Activated naive CD4-positive, alpha-beta T cell treated with Interleukin-2 at 50 U/mL for 16 hours (primary cell): ENCODE measurements around the gene ASB2.

Source experiments
- DNase-seq: peaks from one replicate; pipeline ENCODE4 v3.0.0-alpha.2; 2020

ASB2 gene, protein sequence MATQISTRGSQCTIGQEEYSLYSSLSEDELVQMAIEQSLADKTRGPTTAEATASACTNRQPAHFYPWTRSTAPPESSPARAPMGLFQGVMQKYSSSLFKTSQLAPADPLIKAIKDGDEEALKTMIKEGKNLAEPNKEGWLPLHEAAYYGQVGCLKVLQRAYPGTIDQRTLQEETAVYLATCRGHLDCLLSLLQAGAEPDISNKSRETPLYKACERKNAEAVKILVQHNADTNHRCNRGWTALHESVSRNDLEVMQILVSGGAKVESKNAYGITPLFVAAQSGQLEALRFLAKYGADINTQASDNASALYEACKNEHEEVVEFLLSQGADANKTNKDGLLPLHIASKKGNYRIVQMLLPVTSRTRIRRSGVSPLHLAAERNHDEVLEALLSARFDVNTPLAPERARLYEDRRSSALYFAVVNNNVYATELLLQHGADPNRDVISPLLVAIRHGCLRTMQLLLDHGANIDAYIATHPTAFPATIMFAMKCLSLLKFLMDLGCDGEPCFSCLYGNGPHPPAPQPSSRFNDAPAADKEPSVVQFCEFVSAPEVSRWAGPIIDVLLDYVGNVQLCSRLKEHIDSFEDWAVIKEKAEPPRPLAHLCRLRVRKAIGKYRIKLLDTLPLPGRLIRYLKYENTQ

GRCh38 chr14:93976477-93977057, at the start of gene ASB2:
Gene ASB2 (minus strand): TSS chr14:93976570. CDS start chr14:93964539, 12,031 bp downstream.
- DNase-seq: peak; percentile 36

DNA sequence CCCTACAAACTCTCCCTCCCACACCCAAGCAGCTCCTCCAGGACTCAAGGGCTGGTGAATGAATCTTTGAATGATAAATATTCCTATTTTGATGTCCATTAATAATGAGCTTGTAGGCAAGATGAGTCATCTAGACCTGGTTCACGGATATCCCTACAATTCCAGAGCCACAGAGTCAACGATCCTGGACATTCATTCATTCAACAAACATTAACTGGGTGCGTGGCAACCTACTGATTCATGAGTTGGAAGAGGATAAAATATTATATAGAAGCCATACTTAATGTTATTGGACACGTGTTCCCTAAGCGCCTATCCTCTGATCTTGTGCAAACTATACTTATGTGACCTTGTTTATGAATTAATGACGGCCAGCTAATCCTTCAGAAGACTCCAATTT, 49.4 kb upstream of the ASB2 start:
- DNase-seq: no peak

DNA sequence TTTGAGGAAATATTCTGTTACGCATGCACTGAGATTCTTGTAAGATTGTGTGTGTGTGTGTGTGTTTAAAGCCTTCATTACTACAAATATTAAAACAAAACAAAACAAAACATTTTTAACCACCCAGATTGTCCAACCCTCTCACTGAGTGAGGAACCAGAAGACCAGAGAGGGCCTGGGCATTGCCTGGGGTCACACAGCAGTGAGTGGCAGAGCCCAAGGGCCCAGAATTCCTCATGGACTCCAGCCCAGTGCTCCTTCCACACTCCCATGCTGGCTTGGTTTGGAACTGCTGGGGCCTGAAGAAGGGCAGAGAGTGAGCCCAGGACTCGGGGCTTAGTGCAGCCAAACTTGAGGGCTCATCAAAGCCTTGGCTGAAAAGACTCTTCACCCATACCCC, 48.2 kb upstream of the ASB2 start:
- DNase-seq: no peak

DNA sequence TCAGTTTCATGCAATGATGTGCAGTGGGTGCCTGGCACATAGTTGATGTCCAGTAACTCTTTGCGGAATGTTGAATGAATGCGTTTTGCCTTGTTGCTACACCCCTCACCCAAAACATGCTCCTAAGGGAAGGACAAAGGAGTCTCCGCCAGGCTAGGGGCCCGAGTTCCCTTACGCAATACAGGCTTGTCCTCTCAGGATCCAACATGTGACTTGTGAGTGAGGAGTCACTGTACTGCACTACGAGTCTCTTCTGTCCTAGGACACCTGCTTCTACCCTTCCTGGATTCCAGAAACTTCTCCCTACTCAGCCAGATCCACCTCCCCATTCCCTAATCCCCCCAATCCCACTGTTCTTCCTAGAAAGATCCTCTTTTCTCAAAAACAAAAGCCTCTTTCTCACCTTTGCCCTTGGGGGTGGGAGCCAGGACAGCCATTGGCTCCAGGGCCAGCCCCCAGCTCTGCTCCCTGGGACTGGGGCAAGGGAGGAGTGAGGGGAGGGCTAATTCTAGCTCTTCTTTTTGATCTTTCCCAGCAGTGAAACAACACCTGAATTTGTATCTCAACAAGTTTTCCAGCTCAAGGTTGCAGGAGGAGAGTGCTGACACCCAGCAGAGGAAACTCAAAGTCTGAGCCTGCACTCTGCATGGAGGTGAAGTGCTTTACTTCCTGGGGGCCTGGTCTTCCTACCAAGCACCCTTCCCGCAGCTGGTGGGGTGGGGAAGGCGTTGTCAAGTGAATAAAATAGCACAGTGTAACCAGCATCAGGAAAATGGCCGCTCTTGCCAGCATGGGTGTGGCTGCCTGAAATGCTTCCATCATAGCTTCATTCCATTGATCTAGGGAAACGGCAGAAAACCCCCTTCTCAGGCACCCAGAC, 46.4 kb upstream of the ASB2 start:
- no peak for DNase-seq

DNA sequence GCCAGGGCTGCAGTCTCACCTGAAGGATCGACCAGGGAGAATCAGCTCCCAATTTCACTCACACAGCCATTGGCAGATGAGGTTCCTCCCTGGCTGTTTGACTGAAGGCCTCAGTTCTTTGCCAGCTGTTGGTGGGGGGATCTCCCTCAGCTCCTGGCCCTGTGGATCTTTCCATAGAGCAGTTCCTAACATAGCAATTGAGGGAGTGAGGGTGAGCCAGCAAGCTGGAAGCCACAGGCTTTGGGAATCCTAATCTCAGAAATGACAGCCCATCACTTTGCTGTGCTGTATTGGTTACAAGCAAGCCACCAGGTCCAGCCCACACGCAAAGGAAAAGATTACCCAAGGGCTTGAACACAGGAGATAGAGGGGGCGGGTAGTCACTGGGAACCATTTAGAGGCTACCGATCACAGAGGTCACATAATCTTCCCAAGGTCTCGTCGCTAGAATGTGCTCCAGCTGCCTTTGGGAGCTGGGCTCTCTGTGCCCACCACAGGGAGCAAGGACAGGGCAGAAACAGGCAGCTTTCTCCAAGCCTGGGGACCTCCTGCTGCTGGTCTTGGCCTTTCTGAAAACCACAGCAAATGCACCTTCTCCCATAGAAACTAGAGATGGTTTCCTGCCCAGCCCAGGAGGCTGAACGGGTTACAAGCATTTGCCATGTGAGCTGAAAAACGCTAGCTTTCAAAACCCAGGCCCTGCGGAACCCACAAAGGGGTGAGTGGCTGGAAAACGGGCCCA, 45.2 kb upstream of the ASB2 start:
- DNase-seq: peak; percentile 27

DNA sequence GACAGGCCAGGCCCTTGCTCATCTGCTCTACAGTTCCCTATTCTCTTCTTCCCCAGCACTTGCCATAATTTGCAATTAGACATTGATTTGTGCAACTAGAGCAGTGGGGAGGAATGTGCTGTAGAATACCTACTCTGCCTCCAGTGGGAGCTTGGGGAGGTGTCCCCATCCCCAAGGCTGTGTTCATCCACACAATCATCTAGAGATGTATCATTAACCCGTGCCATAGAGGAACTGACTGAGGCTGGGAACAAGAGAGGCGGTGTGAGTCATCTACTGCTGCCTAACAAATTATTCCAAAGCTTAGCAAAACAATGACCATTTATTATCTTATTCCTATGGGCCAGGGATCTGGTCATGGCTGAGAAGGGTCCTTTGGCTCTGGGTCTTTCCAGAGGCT, 44.6 kb upstream of the ASB2 start:
- no peak for DNase-seq

DNA sequence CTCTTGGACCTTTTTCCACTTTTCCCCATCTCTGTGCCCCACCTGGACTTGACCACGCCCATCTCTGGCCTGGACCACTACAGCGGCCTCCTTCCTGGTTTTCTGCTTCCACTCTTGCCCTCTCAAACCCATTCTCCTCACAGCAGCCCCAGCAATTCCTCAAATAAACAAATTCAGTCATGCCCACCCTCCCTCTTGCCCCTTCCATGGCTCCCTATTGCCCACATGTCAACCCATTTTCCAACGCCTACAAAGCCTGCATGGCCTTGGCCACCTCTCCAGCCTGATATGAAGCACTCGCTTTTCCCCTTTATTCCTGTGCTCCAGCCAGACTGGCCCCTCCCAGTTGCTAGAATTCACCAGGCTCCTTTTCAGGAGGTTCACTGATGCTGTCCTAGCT, 43.9 kb upstream of the ASB2 start:
- DNase-seq: no peak

- DNase-seq: no peak
Observed at GRCh38 chr14:94019329-94019728, 43.0 kb upstream of the ASB2 start.

GRCh38 chr14:94018308-94018707, 41.9 kb upstream of the ASB2 start:
- DNase-seq: no peak

GRCh38 chr14:94016446-94016976, 40.1 kb upstream of the ASB2 start:
- no peak for DNase-seq

GRCh38 chr14:94015223-94015622, 38.9 kb upstream of the ASB2 start:
- DNase-seq: no peak

- DNase-seq: no peak
Observed at GRCh38 chr14:94014382-94014781, 38.0 kb upstream of the ASB2 start.

GRCh38 chr14:94011795-94012194, 35.4 kb upstream of the ASB2 start:
- no peak for DNase-seq

DNA sequence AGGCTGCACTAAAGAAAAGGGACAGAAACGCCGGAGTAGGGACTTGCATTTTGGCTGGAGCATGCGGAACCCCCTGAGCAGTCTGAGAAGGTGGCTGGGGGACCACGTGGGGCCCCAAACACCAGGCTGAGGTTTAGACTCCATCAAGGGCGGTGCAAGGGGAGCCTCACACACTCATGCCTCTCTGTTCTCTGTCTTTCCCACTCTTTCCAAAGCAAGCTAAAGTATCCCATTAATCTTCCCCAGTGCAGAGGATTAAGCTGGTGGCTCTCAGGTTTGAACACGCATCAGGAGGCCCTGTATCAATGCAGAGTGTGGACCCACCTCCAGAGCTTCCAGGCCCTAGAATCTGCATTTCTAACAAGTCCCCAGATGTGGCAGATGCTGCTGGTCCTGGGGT, 34.3 kb upstream of the ASB2 start:
- no peak for DNase-seq

- DNase-seq: no peak
Observed at GRCh38 chr14:94009767-94010166, 33.4 kb upstream of the ASB2 start.

DNA sequence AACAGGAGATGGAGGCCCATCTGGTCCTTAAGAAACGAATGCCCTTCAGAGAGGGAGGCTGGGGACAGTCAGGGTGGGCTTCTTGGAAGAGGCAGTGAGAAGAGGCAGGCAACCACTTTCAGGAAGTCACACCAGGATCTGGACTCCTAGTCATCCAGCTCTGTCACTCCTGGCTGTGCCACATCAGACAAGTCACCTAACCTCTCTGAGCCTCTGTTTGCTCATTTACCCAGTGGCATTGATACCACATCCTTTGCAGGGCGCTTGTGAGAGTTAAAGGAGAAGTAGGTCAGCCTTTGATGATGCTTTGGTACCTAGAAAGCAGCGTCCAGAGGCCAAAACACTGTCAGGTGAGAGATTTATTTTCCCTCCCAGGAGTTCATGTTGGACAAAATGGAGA, 31.9 kb upstream of the ASB2 start:
- peak; percentile 14 for DNase-seq

DNA sequence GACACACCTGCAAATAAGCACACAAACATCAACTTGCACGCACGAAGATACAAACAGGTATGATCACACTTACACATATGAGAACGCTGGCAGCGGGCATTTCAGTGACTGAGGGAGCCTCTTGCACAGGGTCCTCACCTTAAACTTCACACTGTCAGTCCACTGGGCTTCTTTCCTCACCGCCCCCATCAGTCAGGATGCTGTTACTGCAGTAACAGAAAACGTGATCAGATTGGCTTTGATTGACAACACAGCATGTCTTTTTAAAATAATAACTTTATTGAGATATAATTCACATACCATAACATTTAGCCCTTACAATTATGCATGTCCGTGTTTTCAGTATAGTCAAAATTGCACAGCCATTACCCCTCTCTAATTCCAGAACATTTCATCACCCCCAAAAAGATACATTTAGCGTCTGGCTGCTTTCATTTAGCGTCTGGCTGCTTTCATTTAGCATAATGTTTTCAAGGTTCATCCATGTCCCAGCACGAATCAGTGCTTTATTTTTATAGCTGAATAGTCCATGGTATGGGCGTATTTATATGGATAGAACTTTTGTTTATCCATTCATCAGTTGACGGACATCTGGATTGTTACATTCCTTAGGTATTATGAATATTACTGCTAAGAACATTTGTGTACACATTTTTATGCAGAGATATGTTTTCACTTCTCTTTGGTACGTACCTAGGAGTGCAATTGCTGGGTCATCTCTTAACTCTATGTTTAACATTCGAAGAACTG, 29.1 kb upstream of the ASB2 start:
- peak; percentile 34 for DNase-seq

GRCh38 chr14:94004015-94004414, 27.6 kb upstream of the ASB2 start:
- no peak for DNase-seq

DNA sequence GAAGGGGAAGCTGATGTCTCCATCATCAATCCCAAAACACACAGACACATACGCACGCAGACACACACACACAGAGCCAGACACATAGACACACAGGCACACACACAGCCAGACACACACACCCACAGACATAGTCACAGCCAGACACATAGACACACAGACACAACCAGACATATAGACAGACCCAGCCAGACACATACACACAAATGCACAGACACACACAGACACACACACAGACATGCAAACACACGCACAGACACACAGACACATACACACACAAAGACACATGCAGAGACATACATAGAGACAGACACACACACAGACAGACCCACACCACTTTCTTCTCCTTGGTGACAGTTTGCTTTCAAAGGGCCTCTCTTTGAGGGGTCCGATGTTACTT, 27.0 kb upstream of the ASB2 start:
- DNase-seq: no peak

DNA sequence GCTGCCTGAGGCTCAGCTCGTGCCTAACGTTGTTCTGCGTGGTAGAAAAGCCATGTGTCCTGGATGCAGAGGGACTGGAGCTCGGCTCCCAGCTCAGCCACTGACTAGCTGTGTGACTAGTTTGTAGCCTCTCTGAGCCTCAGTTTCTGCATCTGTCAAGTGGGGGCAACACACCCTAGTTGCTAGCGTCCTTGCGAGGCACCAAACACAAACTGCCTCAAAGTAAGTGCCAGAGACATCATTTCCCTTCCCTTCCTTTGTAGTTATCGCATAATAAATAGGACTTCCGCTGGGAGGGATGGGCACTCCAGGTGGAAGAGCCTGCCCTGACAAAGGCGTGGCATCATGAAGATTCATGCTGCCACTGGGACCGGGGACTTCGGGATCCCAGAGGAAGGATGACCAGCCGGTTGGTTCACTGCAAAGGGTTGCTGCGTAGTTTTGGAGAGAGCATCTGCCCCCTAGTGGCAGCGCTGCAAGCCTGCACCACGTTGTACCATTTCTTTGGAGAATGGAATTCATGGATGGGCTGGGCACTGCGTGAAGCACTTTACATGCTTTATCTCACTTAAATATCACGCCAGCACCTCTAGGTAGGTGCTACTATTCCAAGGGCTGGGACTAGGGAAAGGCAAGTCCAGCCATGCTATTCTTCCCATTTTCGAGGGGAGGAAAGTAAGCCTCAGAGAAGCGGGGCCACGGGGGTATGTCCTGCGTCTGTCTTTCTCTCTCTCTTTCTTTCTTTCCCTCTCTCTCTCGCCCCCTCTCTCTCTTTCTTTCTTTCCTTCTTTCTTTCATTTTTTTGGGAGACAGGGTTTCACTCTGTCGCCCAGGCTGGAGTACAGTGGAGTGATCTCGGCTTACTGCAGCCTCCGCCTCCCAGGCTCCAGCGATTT, 25.4 kb upstream of the ASB2 start:
- DNase-seq: peak; percentile 65
